ENCODE data around the gene NSUN4. TPM values are rescaled to one million over a fixed set of nuclear protein-coding genes. Genes with fewer than 3 reads are reported as not detected.
"Not testable (repeated sequence)": the region's sequence is repeated elsewhere in the genome, so short reads cannot be mapped to it uniquely, and the experiment has no call there.

NSUN4 gene
- total RNA-seq, 3 donors from 2014 or later: 17.1 to 26.8 (median 22.9) TPM

DNA sequence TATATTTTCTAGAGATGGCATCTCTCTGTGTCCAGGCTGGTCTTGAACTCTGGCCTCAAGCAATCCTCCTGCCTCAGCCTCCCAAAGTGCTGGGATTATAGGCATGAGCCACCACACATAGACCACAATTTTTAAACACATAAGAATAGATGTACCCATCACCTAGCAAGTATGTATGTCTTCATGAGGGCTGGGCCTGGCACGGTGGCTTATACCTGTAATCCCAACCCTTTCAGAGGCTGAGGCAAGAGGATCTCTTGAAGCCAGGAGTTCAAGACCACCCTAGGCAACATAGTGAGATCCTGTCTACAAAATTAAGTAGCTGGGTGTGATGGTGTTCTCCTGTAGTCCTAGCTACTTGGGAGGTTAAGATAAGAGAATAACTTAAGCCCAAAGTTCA is 23.3 kb upstream of the NSUN4 start:
- Histone ChIP-seq H3K36me3 (no peaks in the 10 kb centered on the region), H3K27ac (no peak overlapping the region), H3K4me1 (no peaks in the 10 kb centered on the region), H3K27me3 (no peaks in the 10 kb centered on the region), H3K9me3 (no peaks in the 10 kb centered on the region), H3K4me3 (no peak overlapping the region)
- TF ChIP-seq, protein P1, sequence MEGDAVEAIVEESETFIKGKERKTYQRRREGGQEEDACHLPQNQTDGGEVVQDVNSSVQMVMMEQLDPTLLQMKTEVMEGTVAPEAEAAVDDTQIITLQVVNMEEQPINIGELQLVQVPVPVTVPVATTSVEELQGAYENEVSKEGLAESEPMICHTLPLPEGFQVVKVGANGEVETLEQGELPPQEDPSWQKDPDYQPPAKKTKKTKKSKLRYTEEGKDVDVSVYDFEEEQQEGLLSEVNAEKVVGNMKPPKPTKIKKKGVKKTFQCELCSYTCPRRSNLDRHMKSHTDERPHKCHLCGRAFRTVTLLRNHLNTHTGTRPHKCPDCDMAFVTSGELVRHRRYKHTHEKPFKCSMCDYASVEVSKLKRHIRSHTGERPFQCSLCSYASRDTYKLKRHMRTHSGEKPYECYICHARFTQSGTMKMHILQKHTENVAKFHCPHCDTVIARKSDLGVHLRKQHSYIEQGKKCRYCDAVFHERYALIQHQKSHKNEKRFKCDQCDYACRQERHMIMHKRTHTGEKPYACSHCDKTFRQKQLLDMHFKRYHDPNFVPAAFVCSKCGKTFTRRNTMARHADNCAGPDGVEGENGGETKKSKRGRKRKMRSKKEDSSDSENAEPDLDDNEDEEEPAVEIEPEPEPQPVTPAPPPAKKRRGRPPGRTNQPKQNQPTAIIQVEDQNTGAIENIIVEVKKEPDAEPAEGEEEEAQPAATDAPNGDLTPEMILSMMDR (IDR thresholded peaks at IDR 0.05): no peak
- TF ChIP-seq POLR2A (IDR thresholded peaks at IDR 0.05): no peak
- TF ChIP-seq POLR2AphosphoS5 (IDR thresholded peaks at IDR 0.05): no peak
- intact Hi-C loops (cut with DNase I; ENCODE audit: low total_unique reads): no loop called here
- DNase-seq (ENCODE audit: low spot score in 2 of 2): no peak

DNA sequence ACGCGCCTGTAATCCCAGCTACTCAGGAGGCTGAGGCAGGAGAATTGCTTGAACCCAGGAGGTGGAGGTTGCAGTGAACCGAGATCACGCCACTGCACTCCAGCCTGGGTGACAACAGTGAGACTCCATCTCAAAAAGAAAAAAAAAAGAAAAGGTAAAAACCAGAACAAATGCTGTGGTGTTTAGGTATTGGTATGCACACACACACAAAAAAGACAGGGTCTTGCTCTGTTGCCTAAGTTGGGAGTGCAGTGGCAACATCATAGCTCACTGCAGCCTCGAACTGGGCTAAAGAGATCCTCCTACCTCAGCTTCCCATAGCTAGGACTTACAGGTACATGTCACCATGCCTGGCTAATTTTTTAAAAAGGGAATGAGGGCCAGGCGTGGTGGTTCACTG is 21.3 kb upstream of the NSUN4 start:
- H3K4me3 ChIP-seq; H3K36me3 ChIP-seq; H3K4me1 ChIP-seq; H3K27ac ChIP-seq; H3K27me3 ChIP-seq; H3K9me3 ChIP-seq; intact Hi-C loops (cut with DNase I; ENCODE audit: low total_unique reads); DNase-seq (ENCODE audit: low spot score in 2 of 2): not testable (repeated sequence)

DNA sequence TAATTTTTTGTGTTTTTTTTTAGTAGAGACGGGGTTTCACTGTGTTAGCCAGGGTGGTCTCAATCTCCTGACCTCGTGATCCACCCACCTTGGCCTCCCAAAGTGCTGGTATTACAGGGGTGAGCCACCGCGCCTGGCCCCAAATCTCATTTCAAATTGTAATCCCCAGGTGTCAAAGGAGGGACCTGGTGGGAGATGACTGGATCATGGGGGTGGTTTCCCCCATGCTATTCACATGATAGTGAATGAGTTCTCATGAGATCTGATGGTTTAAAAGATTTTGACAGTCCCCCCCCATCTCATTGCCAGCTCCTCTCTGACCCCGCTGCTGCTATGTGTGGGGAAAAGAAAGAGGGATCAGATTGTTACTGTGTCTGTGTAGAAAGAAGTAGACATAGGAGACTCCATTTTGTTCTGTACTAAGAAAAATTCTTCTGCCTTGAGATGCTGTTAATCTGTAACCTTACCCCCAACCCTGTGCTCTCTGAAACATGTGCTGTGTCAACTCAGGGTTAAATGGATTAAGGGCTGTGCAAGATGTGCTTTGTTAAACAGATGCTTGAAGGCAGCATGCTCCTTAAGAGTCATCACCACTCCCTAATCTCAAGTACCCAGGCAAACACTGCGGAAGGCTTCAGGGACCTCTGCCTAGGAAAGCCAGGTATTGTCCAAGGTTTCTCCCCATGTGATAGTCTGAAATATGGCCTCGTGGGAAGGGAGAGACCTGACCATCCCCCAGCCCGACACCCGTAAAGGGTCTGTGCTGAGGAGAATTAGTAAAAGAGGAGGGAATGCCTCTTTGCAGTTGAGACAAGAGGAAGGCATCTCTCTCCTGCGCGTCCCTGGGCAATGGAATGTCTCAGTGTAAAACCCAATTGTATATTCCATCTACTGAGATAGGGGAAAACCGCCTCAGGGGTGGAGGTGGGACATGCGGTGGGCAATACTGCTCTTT is 20.4 kb upstream of the NSUN4 start:
- H3K9me3 ChIP-seq; H3K4me3 ChIP-seq; H3K27me3 ChIP-seq; H3K27ac ChIP-seq; H3K4me1 ChIP-seq; intact Hi-C loops (cut with DNase I; ENCODE audit: low total_unique reads); H3K36me3 ChIP-seq; DNase-seq (ENCODE audit: low spot score in 2 of 2): not testable (repeated sequence)

DNA sequence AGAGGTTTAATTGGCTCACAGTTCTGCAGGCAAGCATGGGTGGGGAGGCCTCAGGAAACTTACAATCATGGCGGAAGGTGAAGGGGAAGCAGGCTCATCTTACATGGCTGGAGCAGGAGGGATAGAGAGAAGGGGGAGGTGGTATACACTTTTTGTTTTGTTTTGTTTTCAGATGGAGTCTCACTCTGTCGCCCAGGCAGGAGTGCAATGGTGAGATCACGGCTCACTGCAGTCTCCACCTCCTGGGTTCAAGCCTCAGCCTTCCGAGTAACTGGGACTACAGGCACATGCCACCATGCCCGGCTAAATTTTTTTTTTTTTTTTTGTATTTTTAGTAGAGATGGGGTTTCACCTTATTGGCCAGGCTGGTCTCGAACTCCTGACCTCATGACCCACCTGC is 18.4 kb upstream of the NSUN4 start:
- DNase-seq (ENCODE audit: low spot score in 2 of 2); H3K27me3 ChIP-seq; H3K9me3 ChIP-seq; H3K4me3 ChIP-seq; H3K27ac ChIP-seq; intact Hi-C loops (cut with DNase I; ENCODE audit: low total_unique reads); H3K4me1 ChIP-seq; H3K36me3 ChIP-seq: not testable (repeated sequence)

DNA sequence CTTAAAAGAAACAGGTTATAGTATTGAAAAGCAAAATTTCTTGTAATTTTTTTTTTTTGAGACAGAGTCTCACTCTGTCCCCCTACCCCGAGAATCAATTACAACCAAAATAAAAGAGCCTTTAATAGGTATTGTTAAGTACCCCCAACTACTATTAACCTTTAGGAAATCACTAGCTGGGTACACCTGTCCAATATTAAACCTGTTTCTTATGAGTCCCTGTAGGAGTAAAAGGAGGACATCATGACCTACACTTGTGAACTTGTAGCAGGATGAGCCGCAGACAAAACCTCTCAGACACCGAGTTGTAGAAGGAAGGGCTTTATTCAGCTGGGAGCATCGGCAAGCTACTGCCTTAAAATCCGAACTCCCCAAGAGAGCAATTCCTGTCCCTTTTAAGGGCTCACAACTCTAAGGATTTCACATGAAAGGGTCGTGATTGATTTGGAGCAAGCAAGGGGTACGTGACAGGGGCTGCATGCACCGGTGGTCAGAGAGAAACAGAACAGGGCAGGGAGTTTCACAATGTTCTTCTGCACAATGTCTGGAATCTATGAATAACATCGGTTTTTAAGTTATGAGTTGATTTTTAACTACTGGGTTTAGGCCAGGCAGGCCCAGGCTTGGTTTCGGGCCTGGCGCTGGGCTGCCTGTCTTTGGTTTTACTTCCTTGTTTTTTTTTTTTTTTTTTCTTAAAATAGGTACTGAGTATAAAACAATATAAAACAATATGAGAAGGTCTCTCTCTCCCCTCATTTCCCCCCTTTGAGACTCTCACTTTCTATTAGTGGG is 15.1 kb upstream of the NSUN4 start:
- H3K4me3 ChIP-seq; DNase-seq (ENCODE audit: low spot score in 2 of 2); H3K9me3 ChIP-seq; H3K4me1 ChIP-seq; H3K27me3 ChIP-seq; H3K36me3 ChIP-seq; intact Hi-C loops (cut with DNase I; ENCODE audit: low total_unique reads); H3K27ac ChIP-seq: not testable (repeated sequence)

DNA sequence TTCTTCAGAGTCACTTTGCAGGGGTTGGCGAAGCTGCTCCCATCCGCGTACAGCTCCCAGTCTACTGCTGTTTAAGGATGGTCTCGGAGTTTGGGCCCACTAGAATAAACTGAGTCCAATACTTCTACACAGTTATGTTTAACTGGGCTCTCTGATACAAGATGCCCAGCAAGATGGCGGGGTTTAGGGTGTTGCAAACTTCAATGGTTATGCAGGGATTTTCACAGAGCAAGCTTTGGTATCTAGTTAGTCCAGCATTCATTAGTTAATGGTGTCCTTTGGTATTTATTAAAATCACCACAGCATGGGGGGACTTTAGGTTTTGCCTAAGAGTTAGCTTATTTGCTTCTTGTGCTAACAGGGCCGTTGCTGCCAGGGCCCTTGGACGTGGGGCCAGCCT is 12.4 kb upstream of the NSUN4 start:
- DNase-seq (ENCODE audit: low spot score in 2 of 2); H3K9me3 ChIP-seq; H3K4me3 ChIP-seq; intact Hi-C loops (cut with DNase I; ENCODE audit: low total_unique reads); H3K27ac ChIP-seq; H3K27me3 ChIP-seq; H3K36me3 ChIP-seq; H3K4me1 ChIP-seq: not testable (repeated sequence)

DNA sequence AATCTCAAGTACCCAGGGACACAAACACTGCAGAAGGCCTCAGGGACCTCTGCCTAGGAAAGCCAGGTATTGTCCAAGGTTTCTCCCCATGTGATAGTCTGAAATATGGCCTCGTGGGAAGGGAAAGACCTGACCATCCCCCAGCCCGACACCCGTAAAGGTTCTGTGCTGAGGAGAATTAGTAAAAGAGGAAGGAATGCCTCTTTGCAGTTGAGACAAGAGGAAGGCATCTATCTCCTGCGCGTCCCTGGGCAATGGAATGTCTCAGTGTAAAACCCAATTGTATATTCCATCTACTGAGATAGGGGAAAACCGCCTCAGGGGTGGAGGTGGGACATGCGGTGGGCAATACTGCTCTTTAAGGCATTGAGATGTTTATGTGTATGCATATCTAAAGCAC is 10.8 kb upstream of the NSUN4 start:
- H3K27me3 ChIP-seq; H3K36me3 ChIP-seq; H3K4me3 ChIP-seq; intact Hi-C loops (cut with DNase I; ENCODE audit: low total_unique reads); DNase-seq (ENCODE audit: low spot score in 2 of 2); H3K27ac ChIP-seq; H3K4me1 ChIP-seq; H3K9me3 ChIP-seq: not testable (repeated sequence)

DNA sequence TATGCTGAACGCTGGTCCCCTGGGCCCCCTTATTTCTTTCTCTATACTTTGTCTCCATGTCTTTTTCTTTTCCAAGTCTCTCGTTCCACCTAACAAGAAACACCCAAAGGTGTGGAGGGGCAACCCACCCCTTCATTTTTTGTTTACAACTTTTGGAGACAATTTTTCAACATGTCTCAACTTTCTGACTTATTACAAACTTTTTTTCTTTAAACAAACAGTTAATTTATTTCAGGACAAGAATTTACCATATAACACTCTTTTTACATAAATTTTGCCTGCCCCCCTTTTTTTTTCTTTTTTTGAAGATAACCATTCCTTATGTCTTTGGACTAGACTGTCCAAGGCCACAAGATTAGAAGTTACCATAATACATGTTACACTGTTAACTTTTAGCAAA is 10.2 kb upstream of the NSUN4 start:
- DNase-seq (ENCODE audit: low spot score in 2 of 2); H3K27me3 ChIP-seq; H3K27ac ChIP-seq; H3K4me3 ChIP-seq; H3K4me1 ChIP-seq; H3K36me3 ChIP-seq; intact Hi-C loops (cut with DNase I; ENCODE audit: low total_unique reads); H3K9me3 ChIP-seq: not testable (repeated sequence)

DNA sequence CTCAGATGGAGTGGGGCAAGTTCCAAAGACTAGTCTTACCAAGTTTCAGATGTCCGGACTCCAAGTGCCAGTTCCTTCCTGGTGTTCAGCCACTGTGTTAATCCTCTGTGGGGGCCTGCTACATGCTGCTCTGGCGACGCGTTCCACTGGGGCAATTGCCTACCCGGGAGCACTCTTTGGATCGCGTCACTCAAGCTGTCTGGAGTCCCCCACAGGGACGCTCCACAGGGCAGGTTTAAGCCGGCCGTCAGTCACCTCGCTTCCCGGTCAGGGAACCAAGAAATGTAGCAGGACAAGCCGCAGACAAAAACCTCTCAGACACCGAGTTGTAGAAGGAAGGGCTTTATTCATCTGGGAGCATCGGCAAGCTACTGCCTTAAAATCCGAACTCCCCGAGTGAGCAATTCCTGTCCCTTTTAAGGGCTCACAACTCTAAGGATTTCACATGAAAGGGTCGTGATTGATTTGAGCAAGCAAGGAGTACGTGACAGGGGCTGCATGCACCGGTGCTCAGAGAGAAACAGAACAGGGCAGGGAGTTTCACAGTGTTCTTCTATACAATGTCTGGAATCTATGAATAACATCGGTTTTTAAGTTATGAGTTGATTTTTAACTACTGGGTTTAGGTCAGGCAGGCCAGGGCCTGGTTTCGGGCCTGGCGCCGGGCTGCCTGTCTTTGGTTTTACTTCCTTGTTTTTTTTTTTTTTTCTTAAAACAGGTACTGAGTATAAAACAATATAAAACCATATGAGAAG is 8.6 kb upstream of the NSUN4 start:
- intact Hi-C loops (cut with DNase I; ENCODE audit: low total_unique reads); H3K36me3 ChIP-seq; H3K27me3 ChIP-seq; DNase-seq (ENCODE audit: low spot score in 2 of 2); H3K4me1 ChIP-seq; H3K9me3 ChIP-seq; H3K4me3 ChIP-seq; H3K27ac ChIP-seq: not testable (repeated sequence)
